Fibroblast of mammary gland (primary cell): ENCODE data around the gene SORCS3.

ENCODE experiments used
- DNase-seq: peaks from one replicate; pipeline ENCODE4 v3.0.0-alpha.2; 2010; ENCODE audit warnings: low read depth
- H3K4me3 ChIP-seq: 2 replicates; pipeline ENCODE4 v1.5.1; 2011; ENCODE audit warnings: low read depth, mild to moderate bottlenecking, low read length, moderate library complexity; ENCODE audit not compliant: control insufficient read depth
- CTCF ChIP-seq: conservative IDR thresholded peaks from 2 replicates; pipeline ENCODE4 v1.5.1; 2011; ENCODE audit warnings: low read depth, low read length, inconsistent platforms; ENCODE audit not compliant: control insufficient read depth, insufficient read depth

The SORCS3 gene

GRCh38 chr10:105197598-105198364 is 556.7 kb downstream of the SORCS3 start:
- no peak for TF ChIP-seq CTCF
- no peak overlapping the region for H3K4me3 ChIP-seq
- no peak for DNase-seq

- no peak overlapping the region for H3K4me3 ChIP-seq
- no peak for TF ChIP-seq CTCF
- DNase-seq, result no peak
Measured at GRCh38 chr10:105206616-105207015, 565.5 kb downstream of the SORCS3 start.

GRCh38 chr10:105207476-105207995 is 566.4 kb downstream of the SORCS3 start:
- DNase-seq, result no peak
- H3K4me3 ChIP-seq, result no peak overlapping the region
- TF ChIP-seq CTCF, result no peak

GRCh38 chr10:105210546-105210945 is 569.5 kb downstream of the SORCS3 start:
- no peak for DNase-seq
- no peak for TF ChIP-seq CTCF
- H3K4me3 ChIP-seq, result no peak overlapping the region

- DNase-seq, result no peak
- no peak overlapping the region for H3K4me3 ChIP-seq
- TF ChIP-seq CTCF, result no peak
Measured at GRCh38 chr10:105237685-105238084, 596.6 kb downstream of the SORCS3 start.

GRCh38 chr10:105239311-105240219 is 598.5 kb downstream of the SORCS3 start:
- no peak overlapping the region for H3K4me3 ChIP-seq
- no peak for DNase-seq
- no peak for TF ChIP-seq CTCF
